ENCODE results near the gene CMTM5.

DNA sequence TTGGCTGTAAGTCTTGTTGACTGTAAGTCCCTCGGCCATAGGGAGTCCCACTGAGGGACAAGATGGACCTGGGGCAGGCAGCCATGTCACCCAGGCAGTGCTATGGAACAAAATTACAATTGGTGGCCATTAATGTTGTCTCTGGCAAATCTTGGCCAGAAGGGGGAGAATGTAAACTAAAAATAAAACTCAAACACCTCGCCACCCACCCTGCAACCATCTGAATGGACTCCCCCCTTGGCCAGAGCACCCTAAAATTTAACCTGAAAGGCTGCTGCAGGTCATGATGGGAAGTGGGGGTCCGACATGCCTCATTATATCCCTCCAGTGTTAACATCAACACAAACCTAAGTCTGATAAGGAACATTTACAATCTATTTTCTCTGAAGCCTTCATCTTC, 32.4 kb upstream of the CMTM5 start:
- TF ChIP-seq POLR2AphosphoS5 (IDR thresholded peaks at IDR 0.05; ENCODE audit: low read depth, low read length): no peak
- no peak for TF ChIP-seq EZH2phosphoT487 (IDR thresholded peaks at IDR 0.05; ENCODE audit: borderline replicate concordance)
- TF ChIP-seq, protein P1, sequence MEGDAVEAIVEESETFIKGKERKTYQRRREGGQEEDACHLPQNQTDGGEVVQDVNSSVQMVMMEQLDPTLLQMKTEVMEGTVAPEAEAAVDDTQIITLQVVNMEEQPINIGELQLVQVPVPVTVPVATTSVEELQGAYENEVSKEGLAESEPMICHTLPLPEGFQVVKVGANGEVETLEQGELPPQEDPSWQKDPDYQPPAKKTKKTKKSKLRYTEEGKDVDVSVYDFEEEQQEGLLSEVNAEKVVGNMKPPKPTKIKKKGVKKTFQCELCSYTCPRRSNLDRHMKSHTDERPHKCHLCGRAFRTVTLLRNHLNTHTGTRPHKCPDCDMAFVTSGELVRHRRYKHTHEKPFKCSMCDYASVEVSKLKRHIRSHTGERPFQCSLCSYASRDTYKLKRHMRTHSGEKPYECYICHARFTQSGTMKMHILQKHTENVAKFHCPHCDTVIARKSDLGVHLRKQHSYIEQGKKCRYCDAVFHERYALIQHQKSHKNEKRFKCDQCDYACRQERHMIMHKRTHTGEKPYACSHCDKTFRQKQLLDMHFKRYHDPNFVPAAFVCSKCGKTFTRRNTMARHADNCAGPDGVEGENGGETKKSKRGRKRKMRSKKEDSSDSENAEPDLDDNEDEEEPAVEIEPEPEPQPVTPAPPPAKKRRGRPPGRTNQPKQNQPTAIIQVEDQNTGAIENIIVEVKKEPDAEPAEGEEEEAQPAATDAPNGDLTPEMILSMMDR (IDR thresholded peaks at IDR 0.05 in 2 of 3, conservative IDR thresholded peaks at IDR 0.05 in 1 of 3; ENCODE audit: borderline replicate concordance in 1 of 3, insufficient read depth in 1 of 3, low read depth in 2 of 3, low read length in 2 of 3): 0 out of 6 replicates have a peak, but pooled peaks of 1 of the 3 experiments have one; percentile 12
- no peak for TF ChIP-seq CEBPB (IDR thresholded peaks at IDR 0.05; ENCODE audit: low read depth)
- TF ChIP-seq ZNF274 (IDR thresholded peaks at IDR 0.05; ENCODE audit: low read depth, low read length): no peak
- TF ChIP-seq POLR2A (IDR thresholded peaks at IDR 0.05; ENCODE audit: borderline replicate concordance, extremely low read depth, insufficient read depth, insufficient read length): no peak

Data from HCT116 (cell line).